Adipocyte (in vitro differentiated cells): ENCODE data around the gene TUBGCP2.

ENCODE experiments used
- DNase-seq: peaks from one replicate; pipeline ENCODE4 v3.0.0-alpha.2; 2015; ENCODE audit warnings: low read depth
- H3K27me3 ChIP-seq: replicated peaks from 2 replicates; pipeline ENCODE4 v1.7.0; 2013; ENCODE audit warnings: mild to moderate bottlenecking, low read length, moderate library complexity; ENCODE audit not compliant: control insufficient read depth, insufficient read depth
- H3K36me3 ChIP-seq: 2 replicates; pipeline ENCODE4 v1.7.0; 2013; ENCODE audit warnings: low read length, mild to moderate bottlenecking, moderate library complexity; ENCODE audit not compliant: control insufficient read depth, insufficient read depth, severe bottlenecking
- H3K4me1 ChIP-seq: 2 replicates; pipeline ENCODE4 v1.7.0; 2013; ENCODE audit warnings: mild to moderate bottlenecking, low read length, moderate library complexity; ENCODE audit not compliant: control insufficient read depth, insufficient read depth
- H3K4me3 ChIP-seq: 2 replicates; pipeline ENCODE4 v1.7.0; 2013; ENCODE audit warnings: mild to moderate bottlenecking, low read length, moderate library complexity
- H3K9ac ChIP-seq: 2 replicates; pipeline ENCODE4 v1.7.0; 2013; ENCODE audit warnings: mild to moderate bottlenecking, low read length, moderate library complexity
- H3K9me3 ChIP-seq: 2 replicates; pipeline ENCODE4 v1.7.0; 2013; ENCODE audit warnings: mild to moderate bottlenecking, low read length, moderate library complexity; ENCODE audit not compliant: control insufficient read depth

Gene TUBGCP2

DNA sequence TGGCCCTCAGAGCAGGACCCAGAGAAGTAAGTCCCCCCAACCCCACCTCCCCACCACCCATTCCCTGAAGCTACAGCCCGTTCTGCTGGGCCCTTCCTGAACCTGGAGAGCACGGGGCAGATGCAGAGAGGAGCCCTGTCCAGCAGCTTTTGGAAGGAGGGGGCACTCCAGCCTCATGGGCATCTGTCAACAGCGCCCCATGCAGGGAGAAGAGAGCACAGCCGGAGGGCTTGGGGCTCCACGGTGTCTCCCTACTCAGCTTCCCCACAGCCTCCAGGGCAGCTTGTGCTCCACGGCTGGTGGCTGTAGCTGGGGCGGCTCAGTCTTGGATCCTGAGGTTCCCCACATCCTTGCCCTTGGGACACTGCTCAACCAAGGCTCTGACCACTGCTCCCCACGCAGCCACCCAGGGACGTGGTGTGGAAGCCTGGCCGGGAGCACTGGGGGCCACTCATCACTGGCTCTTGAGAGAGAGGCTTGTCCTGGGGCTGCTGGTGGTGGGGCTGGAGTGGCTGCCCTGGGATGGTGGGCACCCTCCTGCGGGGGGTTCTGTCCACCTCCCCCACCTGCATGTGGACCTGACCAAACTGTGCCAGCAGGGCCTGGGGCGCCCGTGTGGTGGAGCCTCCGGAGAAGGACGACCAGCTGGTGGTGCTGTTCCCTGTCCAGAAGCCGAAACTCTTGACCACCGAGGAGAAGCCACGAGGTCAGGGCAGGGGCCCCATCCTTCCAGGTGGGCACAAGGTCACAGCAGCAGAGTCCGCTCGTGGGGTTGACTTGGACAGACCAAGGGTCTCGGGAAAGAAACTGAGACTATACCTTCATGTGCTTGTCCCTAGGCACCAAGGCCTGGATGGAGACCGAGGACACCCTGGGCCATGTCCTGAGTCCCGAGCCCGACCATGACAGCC lies 43.0 kb upstream of the TUBGCP2 start:
- Histone ChIP-seq H3K4me3 (no peak overlapping the region), H3K9ac (no peak overlapping the region), H3K4me1 (no peaks in the 10 kb centered on the region), H3K27me3 (peaks cover 28% of the 10 kb centered on the region), H3K36me3 (no peaks in the 10 kb centered on the region), H3K9me3 (no peaks in the 10 kb centered on the region)
- no peak for DNase-seq

DNA sequence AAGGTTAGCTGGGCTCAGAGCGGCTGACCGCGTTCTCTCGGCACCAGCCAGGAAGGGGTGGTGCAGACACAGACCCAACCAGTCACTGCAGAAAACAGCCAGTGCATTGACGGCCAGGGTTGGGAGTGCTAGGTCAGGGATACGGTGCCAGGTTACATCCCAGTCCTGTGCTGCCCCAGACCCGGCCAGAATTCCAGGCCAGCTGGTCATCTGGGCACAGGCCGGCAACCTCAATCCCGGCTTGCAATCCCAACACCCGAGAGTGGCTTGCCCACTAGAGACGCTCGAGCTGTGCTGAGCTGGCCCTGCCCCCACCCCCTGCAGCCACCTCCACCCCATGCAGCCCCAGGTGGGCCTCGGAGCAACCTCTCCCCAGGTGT lies 42.3 kb upstream of the TUBGCP2 start:
- DNase-seq: no peak
- Histone ChIP-seq H3K4me3 (no peak overlapping the region), H3K27me3 (peaks cover 28% of the 10 kb centered on the region), H3K9ac (no peak overlapping the region), H3K36me3 (no peaks in the 10 kb centered on the region), H3K4me1 (no peaks in the 10 kb centered on the region), H3K9me3 (no peaks in the 10 kb centered on the region)

DNA sequence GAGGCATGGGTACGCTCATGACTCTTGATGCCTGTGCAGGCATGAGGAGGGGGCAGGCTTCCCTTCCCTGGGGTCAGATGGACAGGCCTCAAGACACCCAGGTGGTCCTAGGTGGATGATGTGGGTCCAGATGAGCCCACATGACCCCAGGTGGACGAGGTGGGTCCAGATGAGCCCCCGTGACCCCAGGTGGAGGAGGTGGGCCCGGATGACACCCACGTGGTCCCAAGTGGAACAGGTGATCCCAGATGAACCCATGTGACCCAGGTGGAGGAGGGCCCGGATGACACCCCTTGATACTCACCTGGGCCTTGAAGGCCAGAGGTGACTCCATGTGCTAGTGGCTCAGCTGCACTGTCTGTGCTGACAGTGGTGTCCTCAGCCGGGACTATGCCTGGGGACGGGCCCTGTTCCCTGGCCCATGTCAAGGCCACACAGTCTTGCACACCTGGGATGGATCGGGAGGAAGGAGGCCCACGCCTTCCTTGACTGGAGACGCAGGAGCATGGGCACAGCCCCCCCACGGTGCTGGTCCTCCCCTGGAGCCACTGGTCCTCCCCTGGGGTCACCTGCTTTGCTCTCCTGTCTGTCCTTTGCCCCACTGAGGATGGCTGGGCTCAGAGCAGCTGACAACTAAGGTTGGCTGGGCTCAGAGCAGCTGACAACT lies 41.7 kb upstream of the TUBGCP2 start:
- no peaks in the 10 kb centered on the region for H3K9me3 ChIP-seq
- H3K4me1 ChIP-seq: no peaks in the 10 kb centered on the region
- peaks cover 32% of the 10 kb centered on the region for H3K27me3 ChIP-seq
- H3K9ac ChIP-seq: no peak overlapping the region
- no peaks in the 10 kb centered on the region for H3K36me3 ChIP-seq
- DNase-seq: no peak
- H3K4me3 ChIP-seq: no peak overlapping the region

DNA sequence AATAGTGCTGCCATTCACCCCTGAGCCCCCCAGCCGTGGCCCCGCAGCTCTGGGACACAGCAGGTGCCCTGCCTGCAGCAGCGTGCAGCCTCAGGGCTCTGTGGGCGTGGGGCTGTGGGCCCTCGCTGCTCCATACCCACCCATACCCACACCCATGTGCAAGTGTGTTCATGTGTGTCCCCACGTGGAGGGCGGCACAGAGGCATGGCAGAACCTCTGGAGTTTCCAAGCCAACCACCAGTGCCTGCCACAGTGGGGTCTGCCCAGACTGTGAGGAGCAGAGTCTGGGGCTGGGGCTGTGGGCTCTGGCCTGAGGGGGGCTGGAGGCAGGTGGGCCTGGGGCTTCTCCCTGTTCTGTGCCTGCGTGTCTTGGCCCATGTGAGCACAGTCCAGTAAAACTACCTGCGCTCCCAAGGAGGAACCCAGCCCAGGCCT lies 40.9 kb upstream of the TUBGCP2 start:
- no peak for DNase-seq
- H3K9ac ChIP-seq: no peak overlapping the region
- H3K4me3 ChIP-seq: no peak overlapping the region

DNA sequence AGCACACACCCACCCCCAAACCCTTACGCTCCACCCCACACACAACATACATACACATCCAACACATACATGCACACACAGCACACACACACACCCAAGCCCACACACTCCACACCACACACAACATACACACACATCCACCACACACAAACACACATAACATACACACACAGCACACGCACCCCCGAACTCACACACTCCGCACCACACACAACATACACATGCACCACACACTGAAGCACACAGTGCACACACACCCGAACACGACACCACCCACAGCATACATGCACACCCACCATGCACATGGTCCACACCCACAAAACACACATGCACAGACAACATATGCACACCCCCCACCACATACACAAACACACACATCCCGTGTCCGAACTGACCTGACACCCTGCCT lies 40.5 kb upstream of the TUBGCP2 start:
- DNase-seq: no peak
- Histone ChIP-seq H3K4me3 (no peak overlapping the region), H3K9ac (no peak overlapping the region), H3K27me3 (peaks cover 44% of the 10 kb centered on the region), H3K9me3 (no peaks in the 10 kb centered on the region), H3K36me3 (no peaks in the 10 kb centered on the region), H3K4me1 (no peaks in the 10 kb centered on the region)

More for the DNA sequence above, 40.9 kb upstream of the TUBGCP2 start:
- Histone ChIP-seq H3K27me3 (peaks cover 40% of the 10 kb centered on the region), H3K4me1 (no peaks in the 10 kb centered on the region), H3K9me3 (no peaks in the 10 kb centered on the region), H3K36me3 (no peaks in the 10 kb centered on the region)

DNA sequence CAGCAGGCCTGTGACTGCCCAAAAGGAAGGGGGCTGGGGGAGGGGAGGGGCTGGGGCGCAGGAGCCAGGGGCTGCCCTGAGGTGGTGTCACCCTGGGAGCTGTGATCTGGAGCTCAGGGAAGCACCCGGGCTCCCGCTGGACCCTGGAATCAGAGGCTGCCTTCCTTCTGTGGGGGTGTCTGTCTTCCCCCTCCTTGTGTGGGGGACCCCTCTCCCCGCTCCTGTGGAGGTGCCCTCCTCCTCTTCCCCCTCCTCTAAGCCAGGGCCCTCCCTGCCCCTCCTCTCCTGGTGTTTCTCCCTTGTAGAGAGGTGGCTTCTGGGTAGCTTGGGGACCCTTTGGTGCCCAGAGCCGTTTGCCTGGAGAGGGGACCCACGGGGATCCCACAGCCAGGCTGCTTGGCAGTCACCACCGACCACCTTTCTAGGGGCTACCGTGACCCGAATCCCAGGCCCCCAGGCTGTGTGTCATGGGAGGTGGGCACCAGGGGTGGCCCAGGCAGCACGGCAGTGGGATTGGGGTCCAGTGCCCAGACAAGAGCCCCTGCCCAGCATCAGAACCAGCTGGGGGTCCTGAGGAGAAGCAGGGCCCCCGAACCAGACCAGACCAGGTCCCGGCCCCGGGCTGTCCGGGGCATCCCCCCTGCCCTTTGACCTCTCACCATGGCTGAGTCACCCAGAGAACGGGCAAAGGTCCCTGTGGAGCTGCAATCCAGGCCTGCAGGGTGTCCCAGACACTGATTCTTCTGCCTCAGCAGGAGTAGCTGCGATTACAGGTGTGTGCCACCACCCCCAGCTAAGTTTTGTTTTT lies 39.2 kb upstream of the TUBGCP2 start:
- H3K27me3 ChIP-seq: peaks cover 49% of the 10 kb centered on the region
- H3K36me3 ChIP-seq: no peaks in the 10 kb centered on the region
- DNase-seq: no peak
- no peak overlapping the region for H3K9ac ChIP-seq
- no peaks in the 10 kb centered on the region for H3K9me3 ChIP-seq
- H3K4me3 ChIP-seq: no peak overlapping the region
- no peaks in the 10 kb centered on the region for H3K4me1 ChIP-seq

DNA sequence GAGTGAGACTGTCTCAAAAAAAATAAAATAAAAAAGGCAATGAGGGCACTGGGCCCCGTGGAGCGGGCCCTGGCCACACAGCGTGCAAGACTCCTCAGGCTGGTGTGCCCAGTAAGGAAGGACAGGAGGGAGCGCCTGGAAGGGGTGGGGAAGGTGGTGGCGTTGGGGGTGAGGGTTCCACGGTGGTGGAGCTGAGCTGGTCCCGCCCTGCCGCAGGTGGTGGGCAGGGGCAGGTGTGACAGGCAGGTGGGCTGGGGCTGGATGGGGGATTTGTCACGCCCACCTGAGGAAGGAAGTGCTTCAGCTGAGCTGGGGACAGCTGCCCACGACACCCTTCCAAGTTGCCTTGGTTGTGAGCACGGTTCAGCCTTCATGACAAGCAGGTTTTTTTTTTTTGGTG lies 37.7 kb upstream of the TUBGCP2 start:
- H3K4me1 ChIP-seq: no peaks in the 10 kb centered on the region
- H3K9ac ChIP-seq: no peak overlapping the region
- H3K36me3 ChIP-seq: no peaks in the 10 kb centered on the region
- no peak for DNase-seq
- no peak overlapping the region for H3K4me3 ChIP-seq
- H3K27me3 ChIP-seq: peaks cover 39% of the 10 kb centered on the region
- no peaks in the 10 kb centered on the region for H3K9me3 ChIP-seq

DNA sequence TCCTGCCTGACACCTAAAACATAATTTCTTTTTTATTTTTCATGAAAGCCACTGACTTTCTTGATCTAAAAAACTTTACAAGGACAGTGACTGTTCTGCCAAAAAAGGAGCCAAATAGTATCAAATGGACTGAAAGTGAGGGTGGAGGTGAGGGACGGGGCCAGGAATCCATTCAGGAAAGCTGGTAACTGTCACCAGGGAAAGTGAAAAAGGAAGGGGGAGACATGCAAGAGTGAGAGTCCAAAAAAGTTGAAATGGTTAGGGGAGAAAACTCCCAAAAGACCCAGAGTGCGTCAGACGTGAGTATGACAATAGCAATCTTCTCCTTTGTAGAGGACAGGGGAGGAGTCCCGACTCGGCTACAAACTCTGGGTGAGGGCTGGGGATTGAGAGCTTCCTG lies 35.6 kb upstream of the TUBGCP2 start:
- no peak for DNase-seq

DNA sequence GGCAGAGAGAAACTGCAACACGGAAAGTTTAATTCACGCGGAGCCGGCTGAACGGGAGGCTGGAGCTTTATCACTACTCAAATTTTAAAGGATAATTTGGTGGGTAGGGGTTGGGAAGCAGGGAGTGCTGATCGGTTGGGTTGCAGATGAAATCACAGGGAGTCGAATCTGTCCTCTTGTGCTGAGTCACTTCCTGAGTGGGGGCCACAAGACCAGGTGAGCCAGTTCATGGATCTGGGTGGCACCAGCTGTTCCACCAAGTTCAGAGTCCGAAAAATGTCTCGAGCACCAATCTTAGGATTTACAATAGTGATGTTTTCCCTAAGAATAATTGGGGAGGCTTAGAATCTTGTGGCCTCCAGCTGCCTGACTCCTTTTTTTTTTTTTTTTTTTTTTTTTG lies 34.9 kb upstream of the TUBGCP2 start:
- H3K36me3 ChIP-seq: no peaks in the 10 kb centered on the region
- no peaks in the 10 kb centered on the region for H3K9me3 ChIP-seq
- H3K27me3 ChIP-seq: peaks cover 34% of the 10 kb centered on the region
- no peak overlapping the region for H3K9ac ChIP-seq
- H3K4me1 ChIP-seq: no peaks in the 10 kb centered on the region
- no peak for DNase-seq
- H3K4me3 ChIP-seq: no peak overlapping the region

More for the DNA sequence above, 35.6 kb upstream of the TUBGCP2 start:
- Histone ChIP-seq H3K27me3 (peaks cover 32% of the 10 kb centered on the region), H3K4me3 (no peak overlapping the region), H3K9me3 (no peaks in the 10 kb centered on the region), H3K4me1 (no peaks in the 10 kb centered on the region), H3K36me3 (no peaks in the 10 kb centered on the region), H3K9ac (no peak overlapping the region)

DNA sequence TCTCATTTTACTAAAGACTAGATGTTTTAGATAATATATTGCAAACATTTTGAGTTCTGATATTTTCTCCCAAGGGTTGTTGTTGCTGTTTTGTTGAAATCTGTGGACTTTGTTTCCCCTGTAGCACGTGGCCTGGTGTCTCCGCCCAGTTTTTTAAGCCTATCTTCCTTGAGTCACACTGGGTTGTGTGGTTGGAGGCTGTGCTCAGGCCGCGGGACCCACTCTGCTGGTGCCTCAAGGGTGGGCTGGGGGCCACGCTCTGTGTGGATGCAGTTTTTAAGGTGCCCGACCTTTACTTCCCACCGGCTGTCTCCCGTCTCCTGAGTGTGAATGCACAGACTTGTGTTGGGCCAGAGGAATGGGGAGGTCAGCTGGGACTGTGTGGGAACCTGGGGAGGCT lies 34.3 kb upstream of the TUBGCP2 start:
- Histone ChIP-seq H3K36me3 (no peaks in the 10 kb centered on the region), H3K4me1 (no peaks in the 10 kb centered on the region), H3K9ac (no peak overlapping the region), H3K4me3 (no peak overlapping the region), H3K9me3 (no peaks in the 10 kb centered on the region), H3K27me3 (peaks cover 40% of the 10 kb centered on the region)
- no peak for DNase-seq

DNA sequence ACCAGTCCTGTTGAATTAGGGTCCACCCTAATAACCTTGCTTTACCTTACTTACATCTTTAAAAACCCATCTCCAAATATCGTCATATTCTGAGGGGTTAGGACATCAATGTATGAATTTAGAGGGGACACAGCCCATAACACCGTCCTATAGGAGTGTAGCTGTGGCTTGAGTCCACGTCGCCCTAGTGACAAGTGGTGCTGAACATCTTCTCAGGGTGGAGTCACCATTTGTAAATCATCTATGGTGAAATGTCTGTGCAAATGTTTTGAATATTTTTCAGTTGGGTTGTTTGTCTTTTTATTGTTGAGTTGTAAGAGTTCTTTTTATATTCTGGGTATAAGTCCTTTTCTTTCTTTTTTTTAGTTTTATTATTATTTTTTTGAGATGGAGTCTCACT lies 33.3 kb upstream of the TUBGCP2 start:
- Histone ChIP-seq H3K9ac (no peak overlapping the region), H3K4me1 (no peaks in the 10 kb centered on the region), H3K36me3 (no peaks in the 10 kb centered on the region), H3K9me3 (no peaks in the 10 kb centered on the region), H3K4me3 (no peak overlapping the region), H3K27me3 (peaks cover 48% of the 10 kb centered on the region)
- DNase-seq: no peak
